ENCODE measurements around the gene MARCHF6.

DNA sequence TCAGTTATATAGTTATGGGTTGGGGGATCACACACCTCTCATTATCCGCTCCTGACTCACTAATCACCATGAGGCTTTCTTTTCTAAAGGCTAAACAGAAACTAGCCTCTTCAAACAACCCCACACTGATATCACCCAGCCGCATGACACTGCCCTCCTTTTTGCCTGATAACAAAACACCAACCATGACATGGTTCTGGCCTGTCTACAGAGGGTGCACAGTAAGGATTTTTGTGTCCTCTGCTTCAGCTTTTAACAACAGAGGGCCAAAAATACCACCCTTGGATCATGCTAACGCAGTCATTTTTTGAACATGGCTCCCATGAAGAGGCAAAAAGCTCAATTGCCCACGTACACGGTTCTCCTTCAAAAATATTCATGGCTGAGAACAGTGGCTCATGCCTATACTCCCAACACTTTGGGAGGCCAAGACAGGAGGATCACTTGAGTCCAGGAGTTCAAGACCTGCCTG, 49.8 kb upstream of the MARCHF6 start:
- TF ChIP-seq, protein P1, sequence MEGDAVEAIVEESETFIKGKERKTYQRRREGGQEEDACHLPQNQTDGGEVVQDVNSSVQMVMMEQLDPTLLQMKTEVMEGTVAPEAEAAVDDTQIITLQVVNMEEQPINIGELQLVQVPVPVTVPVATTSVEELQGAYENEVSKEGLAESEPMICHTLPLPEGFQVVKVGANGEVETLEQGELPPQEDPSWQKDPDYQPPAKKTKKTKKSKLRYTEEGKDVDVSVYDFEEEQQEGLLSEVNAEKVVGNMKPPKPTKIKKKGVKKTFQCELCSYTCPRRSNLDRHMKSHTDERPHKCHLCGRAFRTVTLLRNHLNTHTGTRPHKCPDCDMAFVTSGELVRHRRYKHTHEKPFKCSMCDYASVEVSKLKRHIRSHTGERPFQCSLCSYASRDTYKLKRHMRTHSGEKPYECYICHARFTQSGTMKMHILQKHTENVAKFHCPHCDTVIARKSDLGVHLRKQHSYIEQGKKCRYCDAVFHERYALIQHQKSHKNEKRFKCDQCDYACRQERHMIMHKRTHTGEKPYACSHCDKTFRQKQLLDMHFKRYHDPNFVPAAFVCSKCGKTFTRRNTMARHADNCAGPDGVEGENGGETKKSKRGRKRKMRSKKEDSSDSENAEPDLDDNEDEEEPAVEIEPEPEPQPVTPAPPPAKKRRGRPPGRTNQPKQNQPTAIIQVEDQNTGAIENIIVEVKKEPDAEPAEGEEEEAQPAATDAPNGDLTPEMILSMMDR (conservative IDR thresholded peaks at IDR 0.05; ENCODE audit: low read depth in 2 of 2): no peak
- TF ChIP-seq JUNB (IDR thresholded peaks at IDR 0.05; ENCODE audit: unreplicated experiment): no peak
- TF ChIP-seq EZH2phosphoT487 (IDR thresholded peaks at IDR 0.05; ENCODE audit: unreplicated experiment): no peak
- TF ChIP-seq POLR2AphosphoS5 (IDR thresholded peaks at IDR 0.05; ENCODE audit: low read depth): no peak
- TF ChIP-seq EZH2 (IDR thresholded peaks at IDR 0.05; ENCODE audit: low read depth, unreplicated experiment): no peak
- no peak for TF ChIP-seq STAT1 (IDR thresholded peaks at IDR 0.05; ENCODE audit: unreplicated experiment)

All from GM23338 (cell line).